ENCODE data around the gene AZI2.

The AZI2 gene

GRCh38 chr3:28335246-28335645, 13.4 kb downstream of the AZI2 start:
- Histone ChIP-seq H3K27me3 (ENCODE audit: insufficient read depth, low read length) (no peaks in the 10 kb centered on the region), H3K9ac (ENCODE audit: low read depth, low read length) (no peak overlapping the region), H3K9me3 (ENCODE audit: insufficient read depth, low read depth, low read length) (no peaks in the 10 kb centered on the region), H3K4me1 (ENCODE audit: insufficient read depth, low read length) (no peaks in the 10 kb centered on the region), H3K36me3 (ENCODE audit: insufficient read depth, low read length) (peaks cover 74% of the 10 kb centered on the region), H3K4me3 (ENCODE audit: low read length) (no peak overlapping the region), H3K27ac (ENCODE audit: low read depth, low read length) (no peak overlapping the region)
- WGBS = 93% methylated on average over 2 of the region's 2 CpGs

- H3K36me3 ChIP-seq (ENCODE audit: insufficient read depth, low read length) = peaks cover 67% of the 10 kb centered on the region
- H3K27ac ChIP-seq (ENCODE audit: low read depth, low read length) = no peak overlapping the region
- no peak overlapping the region for H3K9ac ChIP-seq (ENCODE audit: low read depth, low read length)
- H3K4me3 ChIP-seq (ENCODE audit: low read length) = no peak overlapping the region
- H3K9me3 ChIP-seq (ENCODE audit: insufficient read depth, low read depth, low read length) = no peaks in the 10 kb centered on the region
- H3K4me1 ChIP-seq (ENCODE audit: insufficient read depth, low read length) = no peaks in the 10 kb centered on the region
- no peaks in the 10 kb centered on the region for H3K27me3 ChIP-seq (ENCODE audit: insufficient read depth, low read length)
Observed at GRCh38 chr3:28334552-28334951, 14.1 kb downstream of the AZI2 start.

GRCh38 chr3:28328188-28329151, 20.2 kb downstream of the AZI2 start:
- Histone ChIP-seq H3K4me1 (ENCODE audit: insufficient read depth, low read length) (no peaks in the 10 kb centered on the region), H3K9ac (ENCODE audit: low read depth, low read length) (no peak overlapping the region), H3K4me3 (ENCODE audit: low read length) (no peak overlapping the region), H3K9me3 (ENCODE audit: insufficient read depth, low read depth, low read length) (no peaks in the 10 kb centered on the region), H3K27me3 (ENCODE audit: insufficient read depth, low read length) (no peaks in the 10 kb centered on the region), H3K27ac (ENCODE audit: low read depth, low read length) (no peak overlapping the region), H3K36me3 (ENCODE audit: insufficient read depth, low read length) (peaks cover 47% of the 10 kb centered on the region)
- WGBS = 100% methylated on average over 2 of the region's 4 CpGs

GRCh38 chr3:28326458-28326926, 22.1 kb downstream of the AZI2 start:
- Histone ChIP-seq H3K27me3 (ENCODE audit: insufficient read depth, low read length) (no peaks in the 10 kb centered on the region), H3K9me3 (ENCODE audit: insufficient read depth, low read depth, low read length) (no peaks in the 10 kb centered on the region), H3K36me3 (ENCODE audit: insufficient read depth, low read length) (peaks cover 48% of the 10 kb centered on the region), H3K9ac (ENCODE audit: low read depth, low read length) (no peak overlapping the region), H3K27ac (ENCODE audit: low read depth, low read length) (no peak overlapping the region), H3K4me3 (ENCODE audit: low read length) (no peak overlapping the region), H3K4me1 (ENCODE audit: insufficient read depth, low read length) (no peaks in the 10 kb centered on the region)
- 96% methylated on average over 2 of the region's 2 CpGs for WGBS

GRCh38 chr3:28322464-28322863, 26.2 kb downstream of the AZI2 start:
- Histone ChIP-seq H3K9me3 (ENCODE audit: insufficient read depth, low read depth, low read length) (no peaks in the 10 kb centered on the region), H3K9ac (ENCODE audit: low read depth, low read length) (no peak overlapping the region), H3K4me1 (ENCODE audit: insufficient read depth, low read length) (0 out of 2 replicates have a peak, but pooled peaks cover 3% of the 10 kb centered on the region), H3K4me3 (ENCODE audit: low read length) (no peak overlapping the region), H3K27me3 (ENCODE audit: insufficient read depth, low read length) (no peaks in the 10 kb centered on the region), H3K27ac (ENCODE audit: low read depth, low read length) (no peak overlapping the region), H3K36me3 (ENCODE audit: insufficient read depth, low read length) (peaks cover 75% of the 10 kb centered on the region)
- 100% methylated on average over 1 of the region's 1 CpG for WGBS

GRCh38 chr3:28320981-28321380, 27.6 kb downstream of the AZI2 start:
- peaks cover 67% of the 10 kb centered on the region for H3K36me3 ChIP-seq (ENCODE audit: insufficient read depth, low read length)
- H3K27me3 ChIP-seq (ENCODE audit: insufficient read depth, low read length) = no peaks in the 10 kb centered on the region
- H3K27ac ChIP-seq (ENCODE audit: low read depth, low read length) = no peak overlapping the region
- no peaks in the 10 kb centered on the region for H3K9me3 ChIP-seq (ENCODE audit: insufficient read depth, low read depth, low read length)
- no peak overlapping the region for H3K9ac ChIP-seq (ENCODE audit: low read depth, low read length)
- H3K4me3 ChIP-seq (ENCODE audit: low read length) = no peak overlapping the region
- 0 out of 2 replicates have a peak, but pooled peaks cover 3% of the 10 kb centered on the region for H3K4me1 ChIP-seq (ENCODE audit: insufficient read depth, low read length)

GRCh38 chr3:28317438-28318022, 31.1 kb downstream of the AZI2 start:
- 56% methylated on average over 1 of the region's 2 CpGs for WGBS
- H3K9ac ChIP-seq (ENCODE audit: low read depth, low read length) = no peak overlapping the region
- no peak overlapping the region for H3K27ac ChIP-seq (ENCODE audit: low read depth, low read length)
- H3K27me3 ChIP-seq (ENCODE audit: insufficient read depth, low read length) = no peaks in the 10 kb centered on the region
- H3K9me3 ChIP-seq (ENCODE audit: insufficient read depth, low read depth, low read length) = no peaks in the 10 kb centered on the region
- H3K4me3 ChIP-seq (ENCODE audit: low read length) = no peak overlapping the region
- 0 out of 2 replicates have a peak, but pooled peaks cover 3% of the 10 kb centered on the region for H3K4me1 ChIP-seq (ENCODE audit: insufficient read depth, low read length)
- peaks cover 37% of the 10 kb centered on the region for H3K36me3 ChIP-seq (ENCODE audit: insufficient read depth, low read length)

- WGBS = 90% methylated on average over 1 of the region's 2 CpGs
- Histone ChIP-seq H3K36me3 (ENCODE audit: insufficient read depth, low read length) (peaks cover 30% of the 10 kb centered on the region), H3K9ac (ENCODE audit: low read depth, low read length) (no peak overlapping the region), H3K4me3 (ENCODE audit: low read length) (no peak overlapping the region), H3K27ac (ENCODE audit: low read depth, low read length) (no peak overlapping the region), H3K4me1 (ENCODE audit: insufficient read depth, low read length) (0 out of 2 replicates have a peak, but pooled peaks cover 3% of the 10 kb centered on the region), H3K9me3 (ENCODE audit: insufficient read depth, low read depth, low read length) (no peaks in the 10 kb centered on the region), H3K27me3 (ENCODE audit: insufficient read depth, low read length) (no peaks in the 10 kb centered on the region)
Observed at GRCh38 chr3:28316226-28316625, 32.4 kb downstream of the AZI2 start.

- Histone ChIP-seq H3K9me3 (ENCODE audit: insufficient read depth, low read depth, low read length) (no peaks in the 10 kb centered on the region), H3K9ac (ENCODE audit: low read depth, low read length) (no peak overlapping the region), H3K4me1 (ENCODE audit: insufficient read depth, low read length) (no peaks in the 10 kb centered on the region), H3K4me3 (ENCODE audit: low read length) (no peak overlapping the region), H3K27ac (ENCODE audit: low read depth, low read length) (no peak overlapping the region), H3K36me3 (ENCODE audit: insufficient read depth, low read length) (peaks cover 25% of the 10 kb centered on the region), H3K27me3 (ENCODE audit: insufficient read depth, low read length) (no peaks in the 10 kb centered on the region)
- WGBS = 93% methylated on average over 1 of the region's 1 CpG
Observed at GRCh38 chr3:28315711-28316110, 32.9 kb downstream of the AZI2 start.

GRCh38 chr3:28308196-28308595, 40.4 kb downstream of the AZI2 start:
- Histone ChIP-seq H3K27ac (ENCODE audit: low read depth, low read length) (no peak overlapping the region), H3K4me3 (ENCODE audit: low read length) (no peak overlapping the region), H3K27me3 (ENCODE audit: insufficient read depth, low read length) (no peaks in the 10 kb centered on the region), H3K9me3 (ENCODE audit: insufficient read depth, low read depth, low read length) (no peaks in the 10 kb centered on the region), H3K4me1 (ENCODE audit: insufficient read depth, low read length) (peaks cover 12% of the 10 kb centered on the region; the same call in 1 of the 2 replicates), H3K36me3 (ENCODE audit: insufficient read depth, low read length) (no peaks in the 10 kb centered on the region), H3K9ac (ENCODE audit: low read depth, low read length) (no peak overlapping the region)
- WGBS = 100% methylated on average over 1 of the region's 3 CpGs

- Histone ChIP-seq H3K9me3 (ENCODE audit: insufficient read depth, low read depth, low read length) (no peaks in the 10 kb centered on the region), H3K9ac (ENCODE audit: low read depth, low read length) (no peak overlapping the region), H3K27me3 (ENCODE audit: insufficient read depth, low read length) (no peaks in the 10 kb centered on the region), H3K27ac (ENCODE audit: low read depth, low read length) (no peak overlapping the region), H3K4me1 (ENCODE audit: insufficient read depth, low read length) (peaks cover 2% of the 10 kb centered on the region; the same call in 1 of the 2 replicates), H3K4me3 (ENCODE audit: low read length) (no peak overlapping the region), H3K36me3 (ENCODE audit: insufficient read depth, low read length) (no peaks in the 10 kb centered on the region)
- WGBS = 97% methylated on average over 3 of the region's 4 CpGs
Observed at GRCh38 chr3:28301688-28302087, 46.9 kb downstream of the AZI2 start.

Measured in HUES64 (cell line).